NK-92 (cell line): ENCODE measurements around the gene COPS7A.

ENCODE experiments used
- DNase-seq: peaks from one replicate; lab custom pipeline; 2025; ENCODE audit not compliant: unreplicated experiment; lab: John Stamatoyannopoulos, UW

The COPS7A gene

GRCh38 chr12:6750506-6750905 is 26.7 kb downstream of the COPS7A start:
- no peak for DNase-seq

GRCh38 chr12:6751767-6752166 is 27.9 kb downstream of the COPS7A start:
- DNase-seq, result no peak

- DNase-seq, result no peak
Measured at GRCh38 chr12:6752167-6752920, 28.5 kb downstream of the COPS7A start.

GRCh38 chr12:6752921-6753771 is 29.3 kb downstream of the COPS7A start, which contains the start of gene MLF2:
Gene MLF2 (minus strand): TSS chr12:6753141. CDS start chr12:6752334, 807 bp downstream.
- peak; percentile 63 for DNase-seq

- DNase-seq, result no peak
Measured at GRCh38 chr12:6753772-6754356, 30.0 kb downstream of the COPS7A start.

- no peak for DNase-seq
Measured at GRCh38 chr12:6754411-6754810, 30.6 kb downstream of the COPS7A start.

GRCh38 chr12:6757028-6757690 is 33.3 kb downstream of the COPS7A start:
- DNase-seq, result no peak

- no peak for DNase-seq
Measured at GRCh38 chr12:6758506-6759095, 34.8 kb downstream of the COPS7A start.

GRCh38 chr12:6759741-6760140 is 35.9 kb downstream of the COPS7A start:
- DNase-seq, result no peak

- DNase-seq, result no peak
Measured at GRCh38 chr12:6763380-6763779, 39.5 kb downstream of the COPS7A start.

- DNase-seq, result no peak
Measured at GRCh38 chr12:6764011-6764828, 40.4 kb downstream of the COPS7A start.

- DNase-seq, result no peak
Measured at GRCh38 chr12:6765048-6765633, 41.3 kb downstream of the COPS7A start.

- DNase-seq, result no peak
Measured at GRCh38 chr12:6765634-6766581, 42.1 kb downstream of the COPS7A start, which contains the start of gene PTMS. Gene PTMS (plus strand): TSS chr12:6766363. CDS start chr12:6766706, 343 bp downstream.

GRCh38 chr12:6766651-6767349 is 43.0 kb downstream of the COPS7A start:
- DNase-seq, result no peak

- DNase-seq, result no peak
Measured at GRCh38 chr12:6767353-6768319, 43.8 kb downstream of the COPS7A start.

GRCh38 chr12:6768437-6768914 is 44.6 kb downstream of the COPS7A start:
- DNase-seq, result no peak
